DMS153 treated with DMSO at 0.1 percent for 48 hours (cell line): ENCODE results near the gene FARS2.

Experiments
- DNase-seq: peaks from one replicate; lab custom pipeline; 2025; ENCODE audit not compliant: unreplicated experiment; lab: John Stamatoyannopoulos, UW

Gene FARS2

GRCh38 chr6:5365436-5366195 is 104.3 kb downstream of the FARS2 start:
- no peak for DNase-seq

- DNase-seq: no peak
Observed at GRCh38 chr6:5366941-5367340, 105.6 kb downstream of the FARS2 start.

GRCh38 chr6:5367510-5367909 is 106.2 kb downstream of the FARS2 start:
- DNase-seq: no peak

- DNase-seq: no peak
Observed at GRCh38 chr6:5373430-5373829, 112.1 kb downstream of the FARS2 start.

GRCh38 chr6:5378331-5378730 is 117.0 kb downstream of the FARS2 start:
- no peak for DNase-seq

- peak; percentile 9 for DNase-seq
Observed at GRCh38 chr6:5379647-5380242, 118.4 kb downstream of the FARS2 start.

GRCh38 chr6:5383856-5384255 is 122.5 kb downstream of the FARS2 start:
- no peak for DNase-seq

- no peak for DNase-seq
Observed at GRCh38 chr6:5384276-5384675, 123.0 kb downstream of the FARS2 start.

GRCh38 chr6:5388326-5388725 is 127.0 kb downstream of the FARS2 start:
- no peak for DNase-seq

GRCh38 chr6:5389086-5389745 is 127.9 kb downstream of the FARS2 start:
- DNase-seq: no peak

- DNase-seq: no peak
Observed at GRCh38 chr6:5390177-5390576, 128.9 kb downstream of the FARS2 start.

GRCh38 chr6:5394280-5394679 is 133.0 kb downstream of the FARS2 start:
- DNase-seq: no peak

GRCh38 chr6:5395719-5396118 is 134.4 kb downstream of the FARS2 start:
- DNase-seq: no peak

- DNase-seq: no peak
Observed at GRCh38 chr6:5398530-5398929, 137.2 kb downstream of the FARS2 start.

GRCh38 chr6:5399391-5399790 is 138.1 kb downstream of the FARS2 start:
- DNase-seq: no peak

GRCh38 chr6:5401845-5402738 is 140.8 kb downstream of the FARS2 start:
- DNase-seq: no peak

- DNase-seq: no peak
Observed at GRCh38 chr6:5403076-5403475, 141.8 kb downstream of the FARS2 start.

GRCh38 chr6:5403609-5404008 is 142.3 kb downstream of the FARS2 start:
- DNase-seq: no peak

GRCh38 chr6:5405976-5406375 is 144.7 kb downstream of the FARS2 start:
- DNase-seq: no peak

GRCh38 chr6:5411414-5411813 is 150.1 kb downstream of the FARS2 start:
- DNase-seq: no peak

- no peak for DNase-seq
Observed at GRCh38 chr6:5412017-5412416, 150.7 kb downstream of the FARS2 start.
